MM.1S (cell line): ENCODE data around the gene CNKSR3.

Source experiments
- EZH2phosphoT487 ChIP-seq: fragments of 300-600 bp; sonication (generic); IDR thresholded peaks from 2 replicates; pipeline ENCODE4 v1.6.1; 2018; ENCODE audit warnings: antibody characterized with exemption, low read length
- TF ChIP-seq, protein P1 (sequence below): fragments of 300-600 bp; sonication (generic); IDR thresholded peaks from 2 replicates; pipeline ENCODE4 v1.5.1; 2016; ENCODE audit warnings: antibody characterized with exemption, low read length, mixed read lengths

- TF ChIP-seq, protein P1, sequence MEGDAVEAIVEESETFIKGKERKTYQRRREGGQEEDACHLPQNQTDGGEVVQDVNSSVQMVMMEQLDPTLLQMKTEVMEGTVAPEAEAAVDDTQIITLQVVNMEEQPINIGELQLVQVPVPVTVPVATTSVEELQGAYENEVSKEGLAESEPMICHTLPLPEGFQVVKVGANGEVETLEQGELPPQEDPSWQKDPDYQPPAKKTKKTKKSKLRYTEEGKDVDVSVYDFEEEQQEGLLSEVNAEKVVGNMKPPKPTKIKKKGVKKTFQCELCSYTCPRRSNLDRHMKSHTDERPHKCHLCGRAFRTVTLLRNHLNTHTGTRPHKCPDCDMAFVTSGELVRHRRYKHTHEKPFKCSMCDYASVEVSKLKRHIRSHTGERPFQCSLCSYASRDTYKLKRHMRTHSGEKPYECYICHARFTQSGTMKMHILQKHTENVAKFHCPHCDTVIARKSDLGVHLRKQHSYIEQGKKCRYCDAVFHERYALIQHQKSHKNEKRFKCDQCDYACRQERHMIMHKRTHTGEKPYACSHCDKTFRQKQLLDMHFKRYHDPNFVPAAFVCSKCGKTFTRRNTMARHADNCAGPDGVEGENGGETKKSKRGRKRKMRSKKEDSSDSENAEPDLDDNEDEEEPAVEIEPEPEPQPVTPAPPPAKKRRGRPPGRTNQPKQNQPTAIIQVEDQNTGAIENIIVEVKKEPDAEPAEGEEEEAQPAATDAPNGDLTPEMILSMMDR: no peak
- TF ChIP-seq EZH2phosphoT487: no peak
Measured at GRCh38 chr6:154543628-154544027, 33.1 kb upstream of the CNKSR3 start.
